A549 (cell line): Measurements from ENCODE around the gene MYPOP.

ENCODE experiments used
- BHLHE40 ChIP-seq: IDR thresholded peaks from 2 replicates; pipeline ENCODE4 v1.6.1; 2012; ENCODE audit warnings: low read depth, low read length, inconsistent platforms
- CHD2 ChIP-seq: fragments of 150-350 bp; IDR thresholded peaks from 2 replicates; pipeline ENCODE4 v1.6.1; 2014; ENCODE audit warnings: low read length; ENCODE audit not compliant: partially characterized antibody
- JUN ChIP-seq, 2 experiments: fragments of >200 bp; sonication (Bioruptor Twin); formaldehyde crosslinking; IDR thresholded peaks; 2 replicates in 1 of 2; 3 replicates in 1 of 2; pipeline ENCODE4 v1.6.1; 2016 to 2017
- RFX5 ChIP-seq: fragments of 450-650 bp; IDR thresholded peaks from 2 replicates; pipeline ENCODE4 v1.7.1; 2014; ENCODE audit warnings: antibody characterized with exemption, mild to moderate bottlenecking, moderate library complexity
- USF2 ChIP-seq: fragments of 450-650 bp; IDR thresholded peaks from 2 replicates; pipeline ENCODE4 v1.6.1; 2014; ENCODE audit warnings: antibody characterized with exemption
- ZFP36 ChIP-seq: fragments of 450-650 bp; IDR thresholded peaks from 2 replicates; pipeline ENCODE4 v1.6.1; 2014; ENCODE audit warnings: borderline replicate concordance; ENCODE audit not compliant: partially characterized antibody
- TF ChIP-seq, protein P1 (sequence below): fragments of >200 bp; sonication (Bioruptor Twin); formaldehyde crosslinking; IDR thresholded peaks from 3 replicates; pipeline ENCODE4 v1.5.1; 2016
- TF ChIP-seq, protein P2 (sequence below): fragments of 200-600 bp; sonication (generic); IDR thresholded peaks from 2 replicates; pipeline ENCODE4 v1.6.1; 2016; ENCODE audit warnings: antibody characterized with exemption, mild to moderate bottlenecking, moderate library complexity

GRCh38 chr19:45863840-45864628 lies 38.4 kb downstream of the MYPOP start, which contains the start of gene FOXA3:
- TF ChIP-seq, protein P1, sequence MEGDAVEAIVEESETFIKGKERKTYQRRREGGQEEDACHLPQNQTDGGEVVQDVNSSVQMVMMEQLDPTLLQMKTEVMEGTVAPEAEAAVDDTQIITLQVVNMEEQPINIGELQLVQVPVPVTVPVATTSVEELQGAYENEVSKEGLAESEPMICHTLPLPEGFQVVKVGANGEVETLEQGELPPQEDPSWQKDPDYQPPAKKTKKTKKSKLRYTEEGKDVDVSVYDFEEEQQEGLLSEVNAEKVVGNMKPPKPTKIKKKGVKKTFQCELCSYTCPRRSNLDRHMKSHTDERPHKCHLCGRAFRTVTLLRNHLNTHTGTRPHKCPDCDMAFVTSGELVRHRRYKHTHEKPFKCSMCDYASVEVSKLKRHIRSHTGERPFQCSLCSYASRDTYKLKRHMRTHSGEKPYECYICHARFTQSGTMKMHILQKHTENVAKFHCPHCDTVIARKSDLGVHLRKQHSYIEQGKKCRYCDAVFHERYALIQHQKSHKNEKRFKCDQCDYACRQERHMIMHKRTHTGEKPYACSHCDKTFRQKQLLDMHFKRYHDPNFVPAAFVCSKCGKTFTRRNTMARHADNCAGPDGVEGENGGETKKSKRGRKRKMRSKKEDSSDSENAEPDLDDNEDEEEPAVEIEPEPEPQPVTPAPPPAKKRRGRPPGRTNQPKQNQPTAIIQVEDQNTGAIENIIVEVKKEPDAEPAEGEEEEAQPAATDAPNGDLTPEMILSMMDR = peak; percentile 96
- TF ChIP-seq, protein P2, sequence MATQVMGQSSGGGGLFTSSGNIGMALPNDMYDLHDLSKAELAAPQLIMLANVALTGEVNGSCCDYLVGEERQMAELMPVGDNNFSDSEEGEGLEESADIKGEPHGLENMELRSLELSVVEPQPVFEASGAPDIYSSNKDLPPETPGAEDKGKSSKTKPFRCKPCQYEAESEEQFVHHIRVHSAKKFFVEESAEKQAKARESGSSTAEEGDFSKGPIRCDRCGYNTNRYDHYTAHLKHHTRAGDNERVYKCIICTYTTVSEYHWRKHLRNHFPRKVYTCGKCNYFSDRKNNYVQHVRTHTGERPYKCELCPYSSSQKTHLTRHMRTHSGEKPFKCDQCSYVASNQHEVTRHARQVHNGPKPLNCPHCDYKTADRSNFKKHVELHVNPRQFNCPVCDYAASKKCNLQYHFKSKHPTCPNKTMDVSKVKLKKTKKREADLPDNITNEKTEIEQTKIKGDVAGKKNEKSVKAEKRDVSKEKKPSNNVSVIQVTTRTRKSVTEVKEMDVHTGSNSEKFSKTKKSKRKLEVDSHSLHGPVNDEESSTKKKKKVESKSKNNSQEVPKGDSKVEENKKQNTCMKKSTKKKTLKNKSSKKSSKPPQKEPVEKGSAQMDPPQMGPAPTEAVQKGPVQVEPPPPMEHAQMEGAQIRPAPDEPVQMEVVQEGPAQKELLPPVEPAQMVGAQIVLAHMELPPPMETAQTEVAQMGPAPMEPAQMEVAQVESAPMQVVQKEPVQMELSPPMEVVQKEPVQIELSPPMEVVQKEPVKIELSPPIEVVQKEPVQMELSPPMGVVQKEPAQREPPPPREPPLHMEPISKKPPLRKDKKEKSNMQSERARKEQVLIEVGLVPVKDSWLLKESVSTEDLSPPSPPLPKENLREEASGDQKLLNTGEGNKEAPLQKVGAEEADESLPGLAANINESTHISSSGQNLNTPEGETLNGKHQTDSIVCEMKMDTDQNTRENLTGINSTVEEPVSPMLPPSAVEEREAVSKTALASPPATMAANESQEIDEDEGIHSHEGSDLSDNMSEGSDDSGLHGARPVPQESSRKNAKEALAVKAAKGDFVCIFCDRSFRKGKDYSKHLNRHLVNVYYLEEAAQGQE = no peak
- peak in 1 of 2 experiments; percentile 48; a peak in 1 of 5 replicates for TF ChIP-seq JUN (IDR thresholded peaks at IDR 0.05)
- no peak for TF ChIP-seq USF2
- TF ChIP-seq BHLHE40 = no peak
- no peak for TF ChIP-seq ZFP36
- no peak for TF ChIP-seq RFX5
- no peak for TF ChIP-seq CHD2
